Measurements from ENCODE around the gene PDSS2. TPM values are rescaled to one million over a fixed set of nuclear protein-coding genes. Genes with fewer than 3 reads are reported as not detected.

PDSS2 gene
- total and polyA plus RNA-seq, 2 of the 4 experiments (the other 2 are of a cell fraction): 8.6 to 9.2 TPM

DNA sequence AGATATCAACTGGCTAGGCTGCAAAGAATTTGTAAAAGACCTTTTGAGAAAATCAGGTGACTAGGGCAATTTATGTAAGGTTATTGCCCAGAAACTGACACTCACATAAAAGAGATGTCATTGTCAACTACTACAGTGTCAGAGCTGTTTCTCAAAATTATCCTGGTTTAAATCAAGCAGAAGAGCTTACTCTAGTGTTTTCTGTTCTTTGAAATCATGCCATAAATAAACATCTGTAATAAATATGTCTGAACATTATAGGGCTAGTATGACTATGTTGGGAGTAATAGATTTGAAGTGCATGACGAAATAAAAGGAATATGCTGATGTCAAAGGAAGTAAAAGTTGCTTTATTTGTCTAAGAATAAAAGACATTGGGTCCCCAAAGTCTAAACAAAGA lies 11.0 kb upstream of the PDSS2 start:
- WGBS, 2 experiments (ENCODE audit: extremely low coverage in 2 of 2, insufficient read length in 1 of 2): no CpG with 5 or more reads among the region's 1 CpG
- Histone ChIP-seq H3K4ac (ENCODE audit: low read depth, low read length) (no peak overlapping the region), H3K9me3 (ENCODE audit: control insufficient read depth, insufficient read depth, low read length) (no peaks in the 10 kb centered on the region), H3K23ac (ENCODE audit: low read depth, low read length) (no peak overlapping the region), H3K18ac (ENCODE audit: low read depth, low read length) (no peak overlapping the region), H2AK9ac (replicated peaks; ENCODE audit: low read depth, low read length, poor library complexity) (no peak overlapping the region), H3K27me3 (ENCODE audit: control insufficient read depth, insufficient read depth, low read length) (peaks cover 2% of the 10 kb centered on the region), H3K27ac (ENCODE audit: insufficient read depth, low read length) (no peak overlapping the region), H3K4me3 (ENCODE audit: insufficient read depth, low read depth, low read length) (no peak overlapping the region), H2BK5ac (ENCODE audit: low read depth, low read length, poor library complexity, severe bottlenecking) (no peak overlapping the region), H3K14ac (replicated peaks; ENCODE audit: low read depth, low read length) (no peak overlapping the region), H4K20me1 (ENCODE audit: insufficient read depth, low read length) (no peaks in the 10 kb centered on the region), H4K8ac (ENCODE audit: low read depth in 2 of 2, low read length in 2 of 2) (no peak overlapping the region), H3K9me1 (ENCODE audit: insufficient read depth, low read length) (no peaks in the 10 kb centered on the region), H3K4me2 (ENCODE audit: low read depth, low read length) (no peak overlapping the region), H2BK15ac (ENCODE audit: low read depth, low read length) (no peak overlapping the region), H3K36me3 (ENCODE audit: control insufficient read depth, insufficient read depth, low read length) (no peaks in the 10 kb centered on the region), H3K56ac (ENCODE audit: extremely low read depth, insufficient read depth, low read length) (no peak overlapping the region), H3K79me1 (ENCODE audit: low read depth in 1 of 2, low read length in 2 of 2) (no peaks in the 10 kb centered on the region), H2BK120ac (ENCODE audit: low read depth, low read length) (no peak overlapping the region), H2AK5ac (ENCODE audit: low read depth, low read length) (no peak overlapping the region), H2BK20ac (ENCODE audit: low read depth, low read length) (no peak overlapping the region), H3K4me1 (ENCODE audit: control insufficient read depth, insufficient read depth, low read length) (no peaks in the 10 kb centered on the region), H4K5ac (ENCODE audit: low read depth, low read length) (no peak overlapping the region), H3K9ac (ENCODE audit: low read depth, low read length) (no peak overlapping the region), H4K91ac (ENCODE audit: insufficient read depth, low read depth, low read length) (no peak overlapping the region), H2AFZ (replicated peaks; ENCODE audit: low read length, poor library complexity) (no peak overlapping the region)
- in situ Hi-C loops (cut with MboI; ENCODE audit: low sequenced_read_pairs): no loop called here
- TF ChIP-seq, protein P1, sequence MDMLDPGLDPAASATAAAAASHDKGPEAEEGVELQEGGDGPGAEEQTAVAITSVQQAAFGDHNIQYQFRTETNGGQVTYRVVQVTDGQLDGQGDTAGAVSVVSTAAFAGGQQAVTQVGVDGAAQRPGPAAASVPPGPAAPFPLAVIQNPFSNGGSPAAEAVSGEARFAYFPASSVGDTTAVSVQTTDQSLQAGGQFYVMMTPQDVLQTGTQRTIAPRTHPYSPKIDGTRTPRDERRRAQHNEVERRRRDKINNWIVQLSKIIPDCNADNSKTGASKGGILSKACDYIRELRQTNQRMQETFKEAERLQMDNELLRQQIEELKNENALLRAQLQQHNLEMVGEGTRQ (IDR thresholded peaks at IDR 0.05; ENCODE audit: low read depth, low read length): no peak
- TF ChIP-seq CHD1 (IDR thresholded peaks at IDR 0.05; ENCODE audit: low read depth, low read length): no peak
- no peak for TF ChIP-seq MAZ (IDR thresholded peaks at IDR 0.05; ENCODE audit: borderline replicate concordance, low read depth, low read length)
- TF ChIP-seq NFE2L2 (IDR thresholded peaks at IDR 0.05; ENCODE audit: low read depth, low read length): no peak
- dilution Hi-C loops (cut with HindIII; ENCODE audit: low sequenced_read_pairs, unreplicated experiment): no loop called here
- POLR2A ChIA-PET (ENCODE audit: unreplicated experiment): no interaction called here
- no peak for ATAC-seq (ENCODE audit: low read depth)
- intact Hi-C loops (cut with micrococcal nuclease): no loop called here
- no peak for DNase-seq
- CTCF ChIA-PET: no interaction called here
- BruUV-seq (replicated peaks): no TSS peak

Data from IMR-90 (cell line).